Common myeloid progenitor, CD34-positive (primary cell): ENCODE data around the gene IGFLR1.
"Not testable (repeated sequence)": the region's sequence is repeated elsewhere in the genome, so short reads cannot be mapped to it uniquely, and the experiment has no call there.

Experiments used
- CTCF ChIA-PET: fragments of 350-600 bp; sonication (Branson Sonifier 250); formaldehyde crosslinking; loops from one replicate; lab custom pipeline; 2021; ENCODE audit warnings: antibody characterized with exemption; lab: Charles Lee
- POLR2A ChIA-PET: fragments of 350-600 bp; sonication (Branson Sonifier 250); formaldehyde crosslinking; loops from one replicate; lab custom pipeline; 2021; ENCODE audit warnings: antibody characterized with exemption; lab: Charles Lee
- DNase-seq, 3 donors: peaks; one replicate each; pipeline versions ENCODE4 v3.0.0 to v3.0.0-alpha.2; 2013
- H3K27ac ChIP-seq, 2 experiments: 1 replicate in 1 of 2; 2 replicates in 1 of 2; pipeline ENCODE4 v1.7.0; 2013; ENCODE audit warnings: inconsistent platforms in 2 of 2, low read length in 2 of 2, mild to moderate bottlenecking in 2 of 2, low read depth in 1 of 2, moderate library complexity in 1 of 2; ENCODE audit not compliant: severe bottlenecking in 2 of 2, insufficient read depth in 1 of 2, poor library complexity in 1 of 2
- H3K27me3 ChIP-seq, 5 experiments: replicated peaks in 2 of 5; 1 replicate in 3 of 5; 2 replicates in 2 of 5; pipeline versions ENCODE4 v1.6.1 to v1.7.0; 2013; ENCODE audit warnings: low read length in 4 of 5, mild to moderate bottlenecking in 2 of 5, moderate library complexity in 2 of 5, inconsistent platforms in 1 of 5; ENCODE audit not compliant: insufficient read depth in 5 of 5, control insufficient read depth in 4 of 5
- H3K36me3 ChIP-seq, 4 experiments: 1 replicate in 2 of 4; 2 replicates in 2 of 4; pipeline versions ENCODE4 v1.6.1 to v1.7.0; 2013; ENCODE audit warnings: low read length in 3 of 4, control low read depth in 1 of 4, mild to moderate bottlenecking in 1 of 4; ENCODE audit not compliant: control insufficient read depth in 4 of 4, insufficient read depth in 4 of 4
- H3K4me1 ChIP-seq, 4 experiments: 1 replicate in 3 of 4; 2 replicates in 1 of 4; pipeline versions ENCODE4 v1.6.1 to v1.7.1; 2013; ENCODE audit warnings: low read length in 3 of 4, mild to moderate bottlenecking in 3 of 4, control low read depth in 1 of 4, inconsistent platforms in 1 of 4, moderate library complexity in 1 of 4; ENCODE audit not compliant: control insufficient read depth in 4 of 4, insufficient read depth in 4 of 4; ENCODE audit errors: control extremely low read depth in 1 of 4
- H3K4me3 ChIP-seq, 7 experiments: 1 replicate in 4 of 7; 2 replicates in 3 of 7; pipeline versions ENCODE4 v1.5.1 to v1.7.0; 2013; ENCODE audit warnings: mild to moderate bottlenecking in 7 of 7, low read length in 6 of 7, moderate library complexity in 6 of 7, inconsistent platforms in 2 of 7, low read depth in 2 of 7, control low read depth in 1 of 7; ENCODE audit not compliant: insufficient read depth in 4 of 7, control insufficient read depth in 1 of 7; ENCODE audit errors: extremely low read depth in 1 of 7
- H3K9me3 ChIP-seq, 5 experiments: 1 replicate in 4 of 5; 2 replicates in 1 of 5; pipeline versions ENCODE4 v1.6.1 to v1.7.1; 2013; ENCODE audit warnings: low read length in 4 of 5, mild to moderate bottlenecking in 2 of 5, inconsistent platforms in 1 of 5, low read depth in 1 of 5, moderate library complexity in 1 of 5; ENCODE audit not compliant: control insufficient read depth in 4 of 5, insufficient read depth in 2 of 5; ENCODE audit errors: control extremely low read depth in 1 of 5
- WGBS: methylation state at CpG from one replicate; pipeline ENCODE4 v1.1.5; 2013; ENCODE audit not compliant: insufficient coverage; 5-methylcytosine and 5-hydroxymethylcytosine counted together

Gene IGFLR1

GRCh38 chr19:35776102-35776788, 34.0 kb upstream of the IGFLR1 start:
- Histone ChIP-seq H3K4me1 (peaks cover 0 to 17% (median 10%) of the 10 kb centered on the region in 4 experiments), H3K27me3 (no peaks in the 10 kb centered on the region), H3K27ac (peak overlapping the region in 1 of 2 experiments; percentile 49), H3K9me3 (no peaks in the 10 kb centered on the region), H3K4me3 (peak overlapping the region in 6 of 7 experiments; percentile 4 to 87 (median 77)), H3K36me3 (peaks cover 6 to 32% (median 18%) of the 10 kb centered on the region in 4 experiments)
- ChIA-PET CTCF (interaction anchor here (1.2 kb wide), 1 partner anchor 13 kb away, joined by 3 read pairs; no protein-coding TSS in a partner anchor), POLR2A (interaction anchor here (0.6 kb wide), 1 partner anchor 91 kb away, joined by 3 read pairs; no protein-coding TSS in a partner anchor)
- DNase-seq = no peak
- 59% methylated on average over 9 of the region's 13 CpGs for WGBS

GRCh38 chr19:35775298-35776101, 33.2 kb upstream of the IGFLR1 start, which contains the start of gene ARHGAP33:
TSS of gene ARHGAP33 (plus strand) at chr19:35775564. CDS start at chr19:35775659, 95 bp downstream.
- Histone ChIP-seq H3K27me3 (no peaks in the 10 kb centered on the region), H3K4me1 (peaks cover 0 to 17% (median 10%) of the 10 kb centered on the region in 4 experiments), H3K4me3 (peak within 1 kb of the TSS; percentile 65 to 87 (median 75)), H3K9me3 (no peaks in the 10 kb centered on the region), H3K36me3 (peaks cover 4 to 25% (median 16%) of the 10 kb centered on the region in 4 experiments), H3K27ac (peak within 1 kb of the TSS in 1 of 2 experiments; percentile 49)
- ChIA-PET POLR2A (no interaction called here), CTCF (interaction anchor here (1.2 kb wide), 1 partner anchor 12 kb away, joined by 3 read pairs; no protein-coding TSS in a partner anchor)
- peak; percentile 96 to 99 (median 97) for DNase-seq
- WGBS = 0% methylated on average over 30 of the region's 82 CpGs

DNA sequence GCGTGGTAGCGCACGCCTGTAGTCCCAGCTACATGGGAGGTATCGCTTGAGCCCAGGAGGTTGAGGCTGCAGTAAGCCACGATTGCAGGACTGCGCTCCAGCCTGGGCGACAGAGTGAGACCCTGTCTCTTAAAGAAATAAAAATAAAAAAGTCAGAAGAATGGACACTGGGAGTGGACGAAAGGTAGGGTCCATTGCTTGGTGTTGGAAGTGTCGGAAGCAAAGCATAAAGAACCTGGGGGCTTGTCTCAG, 32.7 kb upstream of the IGFLR1 start:
- H3K4me1 ChIP-seq = peaks cover 0 to 17% (median 10%) of the 10 kb centered on the region in 4 experiments
- ChIA-PET POLR2A (no interaction called here), CTCF (no interaction called here)
- DNase-seq = no peak
- H3K27me3 ChIP-seq = no peaks in the 10 kb centered on the region
- peak overlapping the region in 5 of 7 experiments; percentile 65 to 87 (median 80) for H3K4me3 ChIP-seq
- peaks cover 2 to 20% (median 14%) of the 10 kb centered on the region in 4 experiments for H3K36me3 ChIP-seq
- no peak overlapping the region for H3K27ac ChIP-seq
- 6% methylated on average over 9 of the region's 9 CpGs for WGBS
- no peaks in the 10 kb centered on the region for H3K9me3 ChIP-seq

GRCh38 chr19:35774274-35775045, 32.2 kb upstream of the IGFLR1 start:
- no peaks in the 10 kb centered on the region for H3K27me3 ChIP-seq
- H3K27ac ChIP-seq = no peak overlapping the region
- peak overlapping the region in 5 of 7 experiments; percentile 65 to 87 (median 80) for H3K4me3 ChIP-seq
- no peak for DNase-seq
- peaks cover 2 to 15% (median 11%) of the 10 kb centered on the region in 4 experiments for H3K36me3 ChIP-seq
- POLR2A ChIA-PET = no interaction called here
- WGBS = 50% methylated on average over 14 of the region's 16 CpGs
- no peaks in the 10 kb centered on the region for H3K9me3 ChIP-seq
- CTCF ChIA-PET = no interaction called here
- peaks cover 0 to 17% (median 10%) of the 10 kb centered on the region in 4 experiments for H3K4me1 ChIP-seq

GRCh38 chr19:35773020-35773806, 31.0 kb upstream of the IGFLR1 start:
- no peak for DNase-seq
- POLR2A ChIA-PET = no interaction called here
- Histone ChIP-seq H3K4me3 (no peak overlapping the region), H3K4me1 (peaks cover 0 to 18% (median 12%) of the 10 kb centered on the region in 4 experiments), H3K27me3 (no peaks in the 10 kb centered on the region), H3K36me3 (peaks cover 1 to 11% (median 5%) of the 10 kb centered on the region in 4 experiments), H3K9me3 (no peaks in the 10 kb centered on the region), H3K27ac (no peak overlapping the region)
- 92% methylated on average over 8 of the region's 9 CpGs for WGBS
- CTCF ChIA-PET = interaction anchor here (1.4 kb wide), 1 partner anchor 47 kb away, joined by 5 read pairs; no protein-coding TSS in a partner anchor

DNA sequence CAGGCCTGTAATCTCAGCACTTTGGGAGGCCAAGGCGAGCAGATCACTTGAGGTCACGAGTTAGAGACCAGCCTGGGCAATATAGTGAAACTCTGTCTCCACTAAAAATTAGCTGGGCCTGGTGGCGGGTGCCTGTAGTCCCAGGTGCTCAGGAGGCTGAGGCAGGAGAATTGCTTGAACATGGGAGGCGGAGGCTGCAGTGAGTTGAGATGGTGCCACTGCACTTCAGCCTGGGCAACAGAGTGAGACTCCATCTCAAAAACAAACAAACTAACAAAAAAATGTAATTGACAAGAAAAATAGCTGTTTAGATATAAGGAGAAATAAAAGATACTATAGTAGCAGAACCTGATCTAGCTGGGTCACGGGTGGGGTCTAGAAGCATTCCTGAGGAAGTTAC, 30.1 kb upstream of the IGFLR1 start:
- DNase-seq, H3K36me3 ChIP-seq, H3K27me3 ChIP-seq, POLR2A ChIA-PET, H3K27ac ChIP-seq, H3K9me3 ChIP-seq, H3K4me3 ChIP-seq: not testable (repeated sequence)
- 96% methylated on average over 4 of the region's 5 CpGs for WGBS
- CTCF ChIA-PET = interaction anchor here (1.4 kb wide), 1 partner anchor 47 kb away, joined by 5 read pairs; no protein-coding TSS in a partner anchor
- peaks cover 0 to 19% (median 13%) of the 10 kb centered on the region in 4 experiments for H3K4me1 ChIP-seq
